Endodermal cell (in vitro differentiated cells): ENCODE measurements around the gene MOCS2. TPM values are rescaled to one million over a fixed set of nuclear protein-coding genes. Genes with fewer than 3 reads are reported as not detected.

Source experiments
- DNase-seq: peaks from one replicate; pipeline ENCODE4 v3.0.0-alpha.2; 2017
- H3K27ac ChIP-seq: 2 replicates; pipeline ENCODE4 v1.5.1; 2013; ENCODE audit warnings: mild to moderate bottlenecking, low read depth, low read length, moderate library complexity
- H3K27me3 ChIP-seq: 2 replicates; pipeline ENCODE4 v1.6.1; 2013; ENCODE audit warnings: mild to moderate bottlenecking, low read length, moderate library complexity; ENCODE audit not compliant: insufficient read depth, control insufficient read depth, poor library complexity, severe bottlenecking
- H3K36me3 ChIP-seq: 2 replicates; pipeline ENCODE4 v1.7.0; 2013; ENCODE audit warnings: mild to moderate bottlenecking, low read length, moderate library complexity; ENCODE audit not compliant: control insufficient read depth, insufficient read depth
- H3K4me1 ChIP-seq: one replicate; pipeline ENCODE4 v1.7.0; 2013; ENCODE audit warnings: low read length; ENCODE audit not compliant: control insufficient read depth, insufficient read depth
- H3K4me3 ChIP-seq: 2 replicates; pipeline ENCODE4 v1.5.1; 2013; ENCODE audit warnings: mild to moderate bottlenecking, low read length, moderate library complexity
- H3K9ac ChIP-seq: 2 replicates; pipeline ENCODE4 v1.6.1; 2013; ENCODE audit warnings: mild to moderate bottlenecking, low read length, moderate library complexity; ENCODE audit not compliant: poor library complexity, severe bottlenecking; ENCODE audit errors: extremely low read depth
- H3K9me3 ChIP-seq: 2 replicates; pipeline ENCODE4 v1.6.1; 2013; ENCODE audit warnings: mild to moderate bottlenecking, low read length, moderate library complexity; ENCODE audit not compliant: control insufficient read depth
- H3K27ac Mint-ChIP-seq: 2 replicates; pipeline ENCODE4 v1.8.0; 2020; ENCODE audit warnings: mixed read lengths
- H3K27me3 Mint-ChIP-seq: 2 replicates; pipeline ENCODE4 v1.8.0; 2021; ENCODE audit warnings: mild to moderate bottlenecking, mixed read lengths; ENCODE audit not compliant: insufficient read depth
- H3K36me3 Mint-ChIP-seq: 2 replicates; pipeline ENCODE4 v1.8.0; 2020; ENCODE audit warnings: low read depth, mixed read lengths
- H3K4me1 Mint-ChIP-seq: 2 replicates; pipeline ENCODE4 v1.8.0; 2020; ENCODE audit warnings: mixed read lengths
- H3K4me3 Mint-ChIP-seq: 2 replicates; pipeline ENCODE4 v1.8.0; 2020; ENCODE audit warnings: mild to moderate bottlenecking, moderate library complexity, mixed read lengths
- H3K9me3 Mint-ChIP-seq: 2 replicates; pipeline ENCODE4 v1.8.0; 2020; ENCODE audit warnings: mild to moderate bottlenecking, mixed read lengths
- WGBS, 2 experiments: methylation state at CpG; one replicate each; pipeline versions ENCODE4 v1.1.5 to v1.1.7; 2013; ENCODE audit warnings: missing lambda C conversion rate in 2 of 2, mixed read lengths in 1 of 2; ENCODE audit not compliant: insufficient coverage in 1 of 2, insufficient read length in 1 of 2; 5-methylcytosine and 5-hydroxymethylcytosine counted together
- total RNA-seq, 2 donors: library from RNA; stranded (reverse); fragmentation: NEBNext Ultra II Directional in 1 of 2; extraction: Animal tissue kit (Norgen Biotek cat#: 25700) in 1 of 2; gene quantifications; 2 replicates in 1 of 2; 3 replicates in 1 of 2; pipeline ENCODE4 v1.2.1, GENCODE V29; 2021
- TF ChIP-seq, protein P1 (sequence below): fragments of 200-600 bp; sonication (generic); conservative IDR thresholded peaks from 2 replicates; pipeline ENCODE4 v1.5.0; 2021; ENCODE audit warnings: antibody characterized with exemption, mild to moderate bottlenecking

The MOCS2 gene
- total RNA-seq, 2 donors from 2014 or later: 18.8 to 28.5 TPM

DNA sequence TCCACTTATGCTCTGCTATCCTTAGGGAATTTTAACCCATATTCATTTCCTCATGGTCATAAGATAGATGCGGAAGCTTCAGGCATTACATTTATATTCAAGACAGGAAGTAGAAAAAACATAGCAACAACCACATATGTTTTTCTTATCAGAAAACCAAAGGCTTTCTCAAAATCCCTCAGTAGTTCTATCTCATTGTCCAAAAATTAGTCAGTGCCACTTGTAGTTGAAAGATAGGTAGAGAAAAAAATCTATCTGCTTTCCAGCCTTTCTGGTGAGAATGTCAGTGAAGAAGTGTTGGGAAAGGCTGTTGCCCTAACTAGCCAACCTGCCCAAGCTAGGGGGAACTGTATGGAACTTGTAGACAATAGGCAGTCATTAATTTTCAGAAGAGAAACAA, 23.5 kb upstream of the MOCS2 start:
- H3K9me3 Mint-ChIP-seq: no peaks in the 10 kb centered on the region
- WGBS, 2 experiments: 91 to 100% methylated on average over 1 of the region's 1 CpG
- Histone ChIP-seq H3K4me3 (no peak overlapping the region), H3K27me3 (no peaks in the 10 kb centered on the region), H3K9ac (no peak overlapping the region), H3K4me1 (no peaks in the 10 kb centered on the region), H3K36me3 (no peaks in the 10 kb centered on the region), H3K9me3 (no peaks in the 10 kb centered on the region), H3K27ac (no peak overlapping the region)
- H3K36me3 Mint-ChIP-seq: no peaks in the 10 kb centered on the region
- H3K4me1 Mint-ChIP-seq: no peaks in the 10 kb centered on the region
- no peak overlapping the region for H3K27ac Mint-ChIP-seq
- DNase-seq: no peak
- no peak overlapping the region for H3K4me3 Mint-ChIP-seq
- TF ChIP-seq, protein P1, sequence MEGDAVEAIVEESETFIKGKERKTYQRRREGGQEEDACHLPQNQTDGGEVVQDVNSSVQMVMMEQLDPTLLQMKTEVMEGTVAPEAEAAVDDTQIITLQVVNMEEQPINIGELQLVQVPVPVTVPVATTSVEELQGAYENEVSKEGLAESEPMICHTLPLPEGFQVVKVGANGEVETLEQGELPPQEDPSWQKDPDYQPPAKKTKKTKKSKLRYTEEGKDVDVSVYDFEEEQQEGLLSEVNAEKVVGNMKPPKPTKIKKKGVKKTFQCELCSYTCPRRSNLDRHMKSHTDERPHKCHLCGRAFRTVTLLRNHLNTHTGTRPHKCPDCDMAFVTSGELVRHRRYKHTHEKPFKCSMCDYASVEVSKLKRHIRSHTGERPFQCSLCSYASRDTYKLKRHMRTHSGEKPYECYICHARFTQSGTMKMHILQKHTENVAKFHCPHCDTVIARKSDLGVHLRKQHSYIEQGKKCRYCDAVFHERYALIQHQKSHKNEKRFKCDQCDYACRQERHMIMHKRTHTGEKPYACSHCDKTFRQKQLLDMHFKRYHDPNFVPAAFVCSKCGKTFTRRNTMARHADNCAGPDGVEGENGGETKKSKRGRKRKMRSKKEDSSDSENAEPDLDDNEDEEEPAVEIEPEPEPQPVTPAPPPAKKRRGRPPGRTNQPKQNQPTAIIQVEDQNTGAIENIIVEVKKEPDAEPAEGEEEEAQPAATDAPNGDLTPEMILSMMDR: no peak
- no peaks in the 10 kb centered on the region for H3K27me3 Mint-ChIP-seq

- H3K27me3 Mint-ChIP-seq: no peaks in the 10 kb centered on the region
- no peaks in the 10 kb centered on the region for H3K36me3 Mint-ChIP-seq
- WGBS, 2 experiments: 91 to 94% methylated on average over 2 of the region's 2 CpGs
- H3K36me3 ChIP-seq: no peaks in the 10 kb centered on the region
- no peak overlapping the region for H3K4me3 Mint-ChIP-seq
- H3K4me1 ChIP-seq: no peaks in the 10 kb centered on the region
- TF ChIP-seq, protein P1: no peak
- H3K9ac ChIP-seq: no peak overlapping the region
- no peak for DNase-seq
- no peaks in the 10 kb centered on the region for H3K9me3 ChIP-seq
- no peaks in the 10 kb centered on the region for H3K9me3 Mint-ChIP-seq
- no peaks in the 10 kb centered on the region for H3K27me3 ChIP-seq
- H3K27ac Mint-ChIP-seq: no peak overlapping the region
- no peaks in the 10 kb centered on the region for H3K4me1 Mint-ChIP-seq
- H3K27ac ChIP-seq: no peak overlapping the region
- no peak overlapping the region for H3K4me3 ChIP-seq
Observed at GRCh38 chr5:53130266-53130665, 20.7 kb upstream of the MOCS2 start.

DNA sequence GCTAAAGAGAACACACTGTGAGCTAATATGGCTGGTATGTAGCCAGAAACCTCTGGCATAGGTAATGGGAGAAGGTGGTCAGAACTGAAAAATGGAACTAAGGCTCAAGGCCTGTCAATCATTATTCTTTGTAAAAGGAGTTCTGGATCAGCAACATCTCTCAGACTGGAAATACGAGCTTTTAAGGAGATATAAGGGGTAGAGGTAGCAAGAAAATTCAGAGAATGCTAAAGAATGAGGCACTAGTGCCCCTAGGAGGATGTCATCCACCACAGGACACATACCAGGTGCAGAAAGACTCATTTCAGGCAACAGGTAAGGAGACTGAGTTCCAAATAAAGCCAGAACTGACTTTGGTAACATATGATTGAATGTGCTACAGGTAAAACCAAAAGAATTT, 18.9 kb upstream of the MOCS2 start:
- Histone ChIP-seq H3K27ac (no peak overlapping the region), H3K4me3 (no peak overlapping the region), H3K36me3 (no peaks in the 10 kb centered on the region), H3K9ac (no peak overlapping the region), H3K9me3 (no peaks in the 10 kb centered on the region), H3K27me3 (no peaks in the 10 kb centered on the region), H3K4me1 (no peaks in the 10 kb centered on the region)
- no peak for DNase-seq
- TF ChIP-seq, protein P1: no peak
- no peak overlapping the region for H3K4me3 Mint-ChIP-seq
- 83 to 100% methylated on average over 1 of the region's 1 CpG for WGBS, 2 experiments
- H3K4me1 Mint-ChIP-seq: no peaks in the 10 kb centered on the region
- no peaks in the 10 kb centered on the region for H3K27me3 Mint-ChIP-seq
- H3K9me3 Mint-ChIP-seq: no peaks in the 10 kb centered on the region
- no peak overlapping the region for H3K27ac Mint-ChIP-seq
- no peaks in the 10 kb centered on the region for H3K36me3 Mint-ChIP-seq
